PC-3 (cell line): ENCODE data around the gene ZNF600. TPM values are rescaled to one million over a fixed set of nuclear protein-coding genes. Genes with fewer than 3 reads are reported as not detected.
"Not testable (repeated sequence)": the region's sequence is repeated elsewhere in the genome, so short reads cannot be mapped to it uniquely, and the experiment has no call there.

Experiments used
- ATAC-seq: fragments of 200-7000 bp; cut with Tn5 transposase; 2 replicates; pipeline ENCODE4 v1.9.1; 2020; ENCODE audit warnings: mild to moderate bottlenecking, moderate library complexity
- BruUV-seq: library from RNA; stranded (reverse); fragments of 400-500 nt; replicated peaks from 2 replicates; lab custom pipeline; 2021; lab: Mats Ljungman, UMichigan
- CTCF ChIA-PET: fragments of 300-600 bp; sonication (Branson Sonifier 250); formaldehyde crosslinking; loops from one replicate; lab custom pipeline; 2022; ENCODE audit warnings: antibody characterized with exemption; lab: Charles Lee
- POLR2A ChIA-PET: fragments of 300-600 bp; sonication (Branson Sonifier 250); formaldehyde crosslinking; loops from one replicate; lab custom pipeline; 2022; ENCODE audit warnings: antibody characterized with exemption; ENCODE audit not compliant: unreplicated experiment; lab: Charles Lee
- DNase-seq: peaks from one replicate; pipeline ENCODE4 v3.0.0-alpha.2; 2015
- H2AFZ ChIP-seq: fragments of 300-600 bp; sonication (generic); 2 replicates; pipeline ENCODE4 v1.6.0; 2016; ENCODE audit warnings: antibody characterized with exemption, low read length
- H3F3A ChIP-seq: fragments of 300-600 bp; sonication (generic); one replicate; pipeline ENCODE4 v1.6.0; 2017; ENCODE audit warnings: antibody characterized with exemption, low read length, control low read depth, mild to moderate bottlenecking; ENCODE audit not compliant: unreplicated experiment
- H3K27ac ChIP-seq: fragments of 300-600 bp; sonication (generic); 2 replicates; pipeline ENCODE4 v1.5.1; 2016; ENCODE audit warnings: mild to moderate bottlenecking, low read length
- H3K27me3 ChIP-seq: fragments of 300-600 bp; sonication (generic); 2 replicates; pipeline ENCODE4 v1.6.1; 2016; ENCODE audit warnings: low read length, mixed read lengths
- H3K36me3 ChIP-seq: fragments of 300-600 bp; sonication (generic); 2 replicates; pipeline ENCODE4 v1.6.1; 2016; ENCODE audit warnings: low read depth, mixed run types, low read length, mixed read lengths
- H3K4me1 ChIP-seq: fragments of 300-600 bp; sonication (generic); 2 replicates; pipeline ENCODE4 v1.5.1; 2016; ENCODE audit warnings: low read length; ENCODE audit not compliant: insufficient read depth
- H3K4me2 ChIP-seq: fragments of 300-600 bp; sonication (generic); 2 replicates; pipeline ENCODE4 v1.6.0; 2016; ENCODE audit warnings: low read length
- H3K4me3 ChIP-seq: fragments of 300-600 bp; sonication (generic); 2 replicates; pipeline ENCODE4 v1.5.1; 2016; ENCODE audit warnings: mild to moderate bottlenecking, low read length, mixed read lengths
- H3K79me2 ChIP-seq: fragments of 300-600 bp; sonication (generic); 2 replicates; pipeline ENCODE4 v1.6.1; 2017; ENCODE audit warnings: low read length, mixed read lengths
- H3K9ac ChIP-seq: fragments of 300-600 bp; sonication (generic); 2 replicates; pipeline ENCODE4 v1.6.0; 2016; ENCODE audit warnings: mild to moderate bottlenecking, low read length
- H3K9me2 ChIP-seq: fragments of 300-600 bp; sonication (generic); replicated peaks from 2 replicates; pipeline ENCODE4 v1.6.1; 2016; ENCODE audit warnings: mixed run types, low read length, mixed read lengths
- H3K9me3 ChIP-seq: fragments of 300-600 bp; sonication (generic); 2 replicates; pipeline ENCODE4 v1.6.1; 2016; ENCODE audit warnings: low read length, mixed read lengths
- H4K20me1 ChIP-seq: fragments of 300-600 bp; sonication (generic); 2 replicates; pipeline ENCODE4 v1.6.1; 2016; ENCODE audit warnings: low read length, mixed read lengths
- CTCF ChIP-seq: fragments of 300-600 bp; sonication (generic); conservative IDR thresholded peaks from 2 replicates; pipeline ENCODE4 v1.5.1; 2017; ENCODE audit warnings: antibody characterized with exemption, low read depth, mild to moderate bottlenecking, low read length
- EZH2 ChIP-seq: fragments of 300-600 bp; sonication (generic); IDR thresholded peaks from one replicate; pipeline ENCODE4 v1.6.1; 2017; ENCODE audit warnings: antibody characterized with exemption, mild to moderate bottlenecking, low read length; ENCODE audit not compliant: unreplicated experiment
- EZH2phosphoT487 ChIP-seq: fragments of 300-600 bp; sonication (generic); IDR thresholded peaks from 2 replicates; pipeline ENCODE4 v1.6.1; 2018; ENCODE audit warnings: mild to moderate bottlenecking, antibody characterized with exemption, low read length, borderline replicate concordance
- intact Hi-C: fragments of 100-400 bp; cut with micrococcal nuclease; formaldehyde crosslinking; loops from 2 replicates; pipeline ENCODE4 v1.9.0; 2023
- total RNA-seq: library from RNA; depleted of rRNA; stranded (reverse); fragments of >200 nt; gene quantifications from 2 replicates; pipeline ENCODE4 v1.2.3, GENCODE V29; 2014

Gene ZNF600
- total RNA-seq, 1 experiment from 2014 or later: 5.4 TPM

- TF ChIP-seq EZH2: no peak
- no peak for TF ChIP-seq EZH2phosphoT487
- TF ChIP-seq CTCF: no peak
- H3K4me2 ChIP-seq: no peak overlapping the region
- DNase-seq: no peak
- ATAC-seq: no peak
- no peaks in the 10 kb centered on the region for H3F3A ChIP-seq
- peaks cover 55% of the 10 kb centered on the region for H3K36me3 ChIP-seq
- H3K9me2 ChIP-seq: no peaks in the 10 kb centered on the region
- intact Hi-C loops: no loop called here
- no peak overlapping the region for H3K27ac ChIP-seq
- no peaks in the 10 kb centered on the region for H4K20me1 ChIP-seq
- no peaks in the 10 kb centered on the region for H3K27me3 ChIP-seq
- H3K9ac ChIP-seq: no peak overlapping the region
- H3K9me3 ChIP-seq: no peaks in the 10 kb centered on the region
- H3K4me1 ChIP-seq: no peaks in the 10 kb centered on the region
- no peak overlapping the region for H3K4me3 ChIP-seq
- POLR2A ChIA-PET: no interaction called here
- CTCF ChIA-PET: no interaction called here
- no peak overlapping the region for H2AFZ ChIP-seq
- peaks cover 3% of the 10 kb centered on the region; the same call in 1 of the 2 replicates for H3K79me2 ChIP-seq
- no TSS peak for BruUV-seq
Measured at GRCh38 chr19:52778811-52779210, 7.8 kb downstream of the ZNF600 start.

DNA sequence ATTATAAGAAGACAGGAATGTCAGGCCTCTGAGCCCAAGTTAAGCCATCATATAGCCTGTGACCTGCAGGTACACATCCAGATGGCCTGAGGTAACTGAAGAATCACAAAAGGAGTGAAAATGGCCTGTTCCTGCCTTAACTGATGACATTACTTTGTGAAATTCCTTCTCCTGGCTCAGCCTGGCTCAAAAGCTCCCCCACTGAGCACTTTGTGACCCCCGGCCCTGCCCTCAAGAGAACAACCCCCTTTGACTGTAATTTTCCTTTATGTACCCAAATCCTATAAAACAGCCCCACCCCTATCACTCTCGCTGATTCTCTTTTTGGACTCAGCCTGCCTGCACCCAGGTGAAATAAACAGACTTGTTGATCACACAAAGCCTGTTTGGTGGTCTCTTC lies 30.1 kb downstream of the ZNF600 start:
- H3K36me3 ChIP-seq, H3K9me3 ChIP-seq, ATAC-seq, H3K27ac ChIP-seq, BruUV-seq, H3F3A ChIP-seq, DNase-seq, H3K4me1 ChIP-seq, H3K9ac ChIP-seq, H3K9me2 ChIP-seq, intact Hi-C loops, H3K4me3 ChIP-seq, H4K20me1 ChIP-seq, H3K79me2 ChIP-seq, H2AFZ ChIP-seq, CTCF ChIA-PET, POLR2A ChIA-PET, H3K4me2 ChIP-seq, H3K27me3 ChIP-seq: not testable (repeated sequence)

GRCh38 chr19:52749780-52750179 lies 36.8 kb downstream of the ZNF600 start:
- no peak overlapping the region for H3K4me3 ChIP-seq
- CTCF ChIA-PET: no interaction called here

More at GRCh38 chr19:52749780-52750179, 36.8 kb downstream of the ZNF600 start:
- no TSS peak for BruUV-seq
- no peak for ATAC-seq
- no peak for DNase-seq
- Histone ChIP-seq H3K27ac (no peak overlapping the region), H3K9ac (no peak overlapping the region), H3K4me1 (no peaks in the 10 kb centered on the region), H3K9me2 (no peaks in the 10 kb centered on the region), H2AFZ (no peak overlapping the region), H4K20me1 (no peaks in the 10 kb centered on the region), H3K9me3 (peaks cover 4% of the 10 kb centered on the region; the same call in 1 of the 2 replicates), H3F3A (no peaks in the 10 kb centered on the region), H3K27me3 (no peaks in the 10 kb centered on the region), H3K4me2 (no peak overlapping the region), H3K36me3 (no peaks in the 10 kb centered on the region), H3K79me2 (no peaks in the 10 kb centered on the region)
- POLR2A ChIA-PET: no interaction called here
- TF ChIP-seq CTCF: no peak
- intact Hi-C loops: no loop called here
